ENCODE measurements around the gene MTFR1L.

The MTFR1L gene

GRCh38 chr1:25878690-25879089 lies 58.9 kb downstream of the MTFR1L start:
- DNase-seq (ENCODE audit: low spot score): no peak

- DNase-seq (ENCODE audit: low spot score): no peak
Observed at GRCh38 chr1:25879675-25880074, 59.9 kb downstream of the MTFR1L start.

DNA sequence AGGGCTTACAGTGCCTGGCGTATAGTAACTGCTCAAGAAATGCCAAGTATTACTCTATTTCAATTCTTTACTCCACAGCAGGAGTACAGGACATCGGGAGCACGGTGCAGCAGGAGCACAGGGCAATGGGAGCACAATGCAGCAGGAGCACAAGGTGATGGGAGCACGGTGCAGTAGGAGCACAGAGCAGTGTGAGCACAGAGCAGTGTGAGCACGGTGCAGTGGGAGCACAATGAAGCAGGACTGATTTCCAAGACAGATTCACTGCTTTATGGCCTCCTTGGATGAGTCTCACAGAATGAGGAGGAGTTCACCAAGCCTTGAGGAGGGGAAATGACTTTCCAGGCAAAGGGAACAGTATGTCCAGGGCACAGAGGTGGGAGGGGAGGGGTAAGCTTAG lies 60.8 kb downstream of the MTFR1L start:
- no peak for DNase-seq (ENCODE audit: low spot score)

DNA sequence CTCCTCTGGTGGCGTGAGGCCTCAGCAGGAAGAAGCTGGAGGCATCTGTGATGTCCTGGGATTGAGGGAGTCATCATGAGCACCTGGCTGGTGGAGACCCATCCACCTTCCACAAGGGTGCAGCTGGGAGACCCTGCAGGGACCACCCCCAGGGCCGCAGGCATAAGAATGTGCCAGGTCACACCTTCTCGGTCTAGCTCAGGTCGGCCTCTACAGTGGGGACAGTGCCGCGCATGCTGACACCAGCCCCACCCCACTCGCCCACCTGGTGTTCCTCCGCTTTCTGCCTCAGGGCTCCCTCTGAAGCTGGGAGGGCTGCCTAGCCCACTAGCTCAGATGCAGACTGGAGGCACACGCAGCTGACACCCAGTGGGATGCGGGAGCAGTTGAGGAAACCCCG lies 61.5 kb downstream of the MTFR1L start:
- DNase-seq (ENCODE audit: low spot score): no peak
